ENCODE data around the gene ZIC5. TPM values are rescaled to one million over a fixed set of nuclear protein-coding genes. Genes with fewer than 3 reads are reported as not detected.

The ZIC5 gene
- total and polyA plus RNA-seq, 2 of the 13 experiments (the other 11 are each of a cell fraction or from before 2014, with no cell fraction given), result 0.02 to 0.07 TPM

GRCh38 chr13:99979453-99980200 is 8.1 kb upstream of the ZIC5 start (continued):
- TF ChIP-seq PPARG (CRISPR knock-in tag; conservative IDR thresholded peaks at IDR 0.05) (no peak), SMARCE1 (IDR thresholded peaks at IDR 0.05; ENCODE audit: borderline replicate concordance) (no peak), ZNF281 (CRISPR knock-in tag; IDR thresholded peaks at IDR 0.05; ENCODE audit: borderline replicate concordance) (no peak), ZNF547 (CRISPR knock-in tag; IDR thresholded peaks at IDR 0.05) (no peak), RFX5 (IDR thresholded peaks at IDR 0.05; ENCODE audit: low read depth, low read length) (no peak), ZNF580 (CRISPR knock-in tag; IDR thresholded peaks at IDR 0.05; ENCODE audit: borderline replicate concordance, low read depth) (no peak), MYC (CRISPR knock-in tag; IDR thresholded peaks at IDR 0.05; ENCODE audit: borderline replicate concordance) (no peak), ZNF569 (CRISPR knock-in tag; IDR thresholded peaks at IDR 0.05; ENCODE audit: borderline replicate concordance) (no peak), ZNF816 (CRISPR knock-in tag; IDR thresholded peaks at IDR 0.05; ENCODE audit: borderline replicate concordance) (0 out of 2 replicates have a peak, but pooled peaks have one; percentile 22), EED (CRISPR knock-in tag; IDR thresholded peaks at IDR 0.05) (no peak), CSRNP1 (CRISPR knock-in tag; IDR thresholded peaks at IDR 0.05) (0 out of 2 replicates have a peak, but pooled peaks have one; percentile 42), ZNF34 (CRISPR knock-in tag; IDR thresholded peaks at IDR 0.05; ENCODE audit: borderline replicate concordance) (no peak)
- TF ChIP-seq, protein P1, sequence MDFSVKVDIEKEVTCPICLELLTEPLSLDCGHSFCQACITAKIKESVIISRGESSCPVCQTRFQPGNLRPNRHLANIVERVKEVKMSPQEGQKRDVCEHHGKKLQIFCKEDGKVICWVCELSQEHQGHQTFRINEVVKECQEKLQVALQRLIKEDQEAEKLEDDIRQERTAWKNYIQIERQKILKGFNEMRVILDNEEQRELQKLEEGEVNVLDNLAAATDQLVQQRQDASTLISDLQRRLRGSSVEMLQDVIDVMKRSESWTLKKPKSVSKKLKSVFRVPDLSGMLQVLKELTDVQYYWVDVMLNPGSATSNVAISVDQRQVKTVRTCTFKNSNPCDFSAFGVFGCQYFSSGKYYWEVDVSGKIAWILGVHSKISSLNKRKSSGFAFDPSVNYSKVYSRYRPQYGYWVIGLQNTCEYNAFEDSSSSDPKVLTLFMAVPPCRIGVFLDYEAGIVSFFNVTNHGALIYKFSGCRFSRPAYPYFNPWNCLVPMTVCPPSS (IDR thresholded peaks at IDR 0.05), result no peak
- TF ChIP-seq, protein P2, sequence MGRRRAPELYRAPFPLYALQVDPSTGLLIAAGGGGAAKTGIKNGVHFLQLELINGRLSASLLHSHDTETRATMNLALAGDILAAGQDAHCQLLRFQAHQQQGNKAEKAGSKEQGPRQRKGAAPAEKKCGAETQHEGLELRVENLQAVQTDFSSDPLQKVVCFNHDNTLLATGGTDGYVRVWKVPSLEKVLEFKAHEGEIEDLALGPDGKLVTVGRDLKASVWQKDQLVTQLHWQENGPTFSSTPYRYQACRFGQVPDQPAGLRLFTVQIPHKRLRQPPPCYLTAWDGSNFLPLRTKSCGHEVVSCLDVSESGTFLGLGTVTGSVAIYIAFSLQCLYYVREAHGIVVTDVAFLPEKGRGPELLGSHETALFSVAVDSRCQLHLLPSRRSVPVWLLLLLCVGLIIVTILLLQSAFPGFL (CRISPR knock-in tag; IDR thresholded peaks at IDR 0.05), result no peak
- TF ChIP-seq, protein P3, sequence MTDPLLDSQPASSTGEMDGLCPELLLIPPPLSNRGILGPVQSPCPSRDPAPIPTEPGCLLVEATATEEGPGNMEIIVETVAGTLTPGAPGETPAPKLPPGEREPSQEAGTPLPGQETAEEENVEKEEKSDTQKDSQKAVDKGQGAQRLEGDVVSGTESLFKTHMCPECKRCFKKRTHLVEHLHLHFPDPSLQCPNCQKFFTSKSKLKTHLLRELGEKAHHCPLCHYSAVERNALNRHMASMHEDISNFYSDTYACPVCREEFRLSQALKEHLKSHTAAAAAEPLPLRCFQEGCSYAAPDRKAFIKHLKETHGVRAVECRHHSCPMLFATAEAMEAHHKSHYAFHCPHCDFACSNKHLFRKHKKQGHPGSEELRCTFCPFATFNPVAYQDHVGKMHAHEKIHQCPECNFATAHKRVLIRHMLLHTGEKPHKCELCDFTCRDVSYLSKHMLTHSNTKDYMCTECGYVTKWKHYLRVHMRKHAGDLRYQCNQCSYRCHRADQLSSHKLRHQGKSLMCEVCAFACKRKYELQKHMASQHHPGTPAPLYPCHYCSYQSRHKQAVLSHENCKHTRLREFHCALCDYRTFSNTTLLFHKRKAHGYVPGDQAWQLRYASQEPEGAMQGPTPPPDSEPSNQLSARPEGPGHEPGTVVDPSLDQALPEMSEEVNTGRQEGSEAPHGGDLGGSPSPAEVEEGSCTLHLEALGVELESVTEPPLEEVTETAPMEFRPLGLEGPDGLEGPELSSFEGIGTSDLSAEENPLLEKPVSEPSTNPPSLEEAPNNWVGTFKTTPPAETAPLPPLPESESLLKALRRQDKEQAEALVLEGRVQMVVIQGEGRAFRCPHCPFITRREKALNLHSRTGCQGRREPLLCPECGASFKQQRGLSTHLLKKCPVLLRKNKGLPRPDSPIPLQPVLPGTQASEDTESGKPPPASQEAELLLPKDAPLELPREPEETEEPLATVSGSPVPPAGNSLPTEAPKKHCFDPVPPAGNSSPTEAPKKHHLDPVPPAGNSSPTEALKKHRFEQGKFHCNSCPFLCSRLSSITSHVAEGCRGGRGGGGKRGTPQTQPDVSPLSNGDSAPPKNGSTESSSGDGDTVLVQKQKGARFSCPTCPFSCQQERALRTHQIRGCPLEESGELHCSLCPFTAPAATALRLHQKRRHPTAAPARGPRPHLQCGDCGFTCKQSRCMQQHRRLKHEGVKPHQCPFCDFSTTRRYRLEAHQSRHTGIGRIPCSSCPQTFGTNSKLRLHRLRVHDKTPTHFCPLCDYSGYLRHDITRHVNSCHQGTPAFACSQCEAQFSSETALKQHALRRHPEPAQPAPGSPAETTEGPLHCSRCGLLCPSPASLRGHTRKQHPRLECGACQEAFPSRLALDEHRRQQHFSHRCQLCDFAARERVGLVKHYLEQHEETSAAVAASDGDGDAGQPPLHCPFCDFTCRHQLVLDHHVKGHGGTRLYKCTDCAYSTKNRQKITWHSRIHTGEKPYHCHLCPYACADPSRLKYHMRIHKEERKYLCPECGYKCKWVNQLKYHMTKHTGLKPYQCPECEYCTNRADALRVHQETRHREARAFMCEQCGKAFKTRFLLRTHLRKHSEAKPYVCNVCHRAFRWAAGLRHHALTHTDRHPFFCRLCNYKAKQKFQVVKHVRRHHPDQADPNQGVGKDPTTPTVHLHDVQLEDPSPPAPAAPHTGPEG (CRISPR knock-in tag; IDR thresholded peaks at IDR 0.05), result no peak
